Activated CD8-positive, alpha-beta memory T cell treated with anti-CD3 and anti-CD28 coated beads, Interleukin-2, amount 50 U/mL, for 24 hours (primary cell): ENCODE data around the gene DNTT.

ENCODE experiments used
- DNase-seq: peaks from one replicate; pipeline ENCODE4 v3.0.0-alpha.2; 2020; ENCODE audit errors: extremely low read depth

DNTT gene

DNA sequence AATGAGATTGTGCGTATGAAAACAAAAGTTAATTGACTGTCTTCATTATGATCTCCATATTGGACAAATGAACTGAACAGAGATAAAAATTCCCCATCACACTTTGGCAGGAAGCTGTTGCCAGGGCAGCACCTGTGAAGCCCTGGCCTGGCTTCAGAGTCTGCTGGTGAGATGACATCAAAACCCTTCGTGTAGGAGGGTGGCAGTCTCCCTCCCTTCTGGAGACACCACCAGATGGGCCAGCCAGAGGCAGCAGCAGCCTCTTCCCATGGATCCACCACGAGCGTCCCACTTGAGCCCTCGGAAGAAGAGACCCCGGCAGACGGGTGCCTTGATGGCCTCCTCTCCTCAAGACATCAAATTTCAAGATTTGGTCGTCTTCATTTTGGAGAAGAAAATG is at the start of gene DNTT:
Gene DNTT, plus strand, starts transcription at position 205 of the 400 bp plus-strand sequence. Its CDS starts 64 bp downstream, at position 269.
- DNase-seq: no peak

DNA sequence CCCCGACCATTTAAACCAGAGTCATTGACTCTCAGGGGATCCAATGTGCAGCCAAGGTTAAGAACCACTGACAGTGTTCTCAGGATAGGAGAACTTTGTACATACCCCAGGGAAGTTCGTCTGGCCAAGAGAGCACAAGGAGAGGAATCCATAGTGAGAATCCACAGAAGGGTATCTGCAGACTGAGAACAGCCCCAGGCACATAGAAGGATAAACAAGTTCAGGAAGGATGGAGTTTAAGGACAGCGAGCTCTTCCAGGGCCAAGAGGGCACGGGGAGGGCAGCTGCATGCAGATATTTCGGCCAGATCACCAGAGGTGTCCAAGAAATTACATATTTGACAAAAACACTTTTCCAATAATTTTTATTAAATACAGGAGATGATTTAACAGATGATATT is 49.3 kb upstream of the DNTT start:
- no peak for DNase-seq

DNA sequence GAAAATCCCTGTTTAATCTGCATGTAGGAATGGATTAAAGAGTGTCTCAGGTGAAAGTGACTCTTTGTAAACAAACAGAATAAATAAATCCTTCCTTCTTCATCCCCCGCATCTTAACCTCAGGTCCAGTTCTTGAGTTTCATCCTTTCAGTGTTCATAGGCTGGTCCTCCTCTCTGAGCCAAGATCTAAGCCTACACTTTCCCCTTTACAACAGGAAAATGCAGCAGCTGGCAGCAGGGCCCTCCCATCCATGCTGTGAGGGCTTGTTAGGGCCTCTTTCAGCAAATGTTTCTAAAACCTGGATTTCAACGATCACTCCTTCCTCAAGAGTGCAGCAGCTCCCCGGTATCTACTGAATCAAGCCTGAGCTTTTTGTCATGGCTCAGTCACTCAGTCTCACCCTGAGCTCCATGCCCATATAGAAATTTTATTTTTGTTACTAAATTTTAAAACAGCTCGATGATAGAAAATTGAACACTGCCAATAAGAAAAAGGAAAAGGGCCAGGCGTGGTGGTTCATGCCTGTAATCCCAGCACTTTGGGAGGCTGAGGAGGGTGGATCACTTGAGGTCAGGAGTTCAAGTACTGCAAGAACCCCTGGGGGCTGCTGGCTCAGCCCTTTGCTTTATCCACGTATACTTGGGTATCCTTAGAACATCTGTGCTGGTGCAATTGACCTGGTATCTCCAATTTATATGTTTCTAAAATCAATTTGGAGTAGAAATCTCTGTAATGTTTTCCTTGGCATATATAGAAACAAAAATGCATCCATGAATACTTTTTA is 48.5 kb upstream of the DNTT start:
- no peak for DNase-seq

DNA sequence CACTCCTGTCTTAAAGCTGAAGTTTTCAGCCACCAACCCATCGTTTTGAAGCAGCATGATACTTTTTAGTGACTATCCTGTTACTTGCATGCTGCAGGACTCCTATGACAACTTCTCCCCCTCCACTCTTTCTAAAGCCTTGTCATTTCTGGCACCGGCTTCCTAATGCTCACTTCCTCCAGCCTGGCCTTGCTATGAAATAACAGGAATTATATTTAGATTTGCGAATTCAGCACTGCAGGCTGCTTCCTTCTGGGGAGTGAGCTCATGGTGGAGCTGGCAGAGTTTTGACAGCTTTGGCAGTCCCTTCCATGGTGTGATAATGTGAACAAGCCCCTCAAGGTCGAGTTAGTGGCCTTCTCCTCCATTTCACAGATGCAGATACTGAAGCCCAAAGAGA is 46.3 kb upstream of the DNTT start:
- DNase-seq: no peak

DNA sequence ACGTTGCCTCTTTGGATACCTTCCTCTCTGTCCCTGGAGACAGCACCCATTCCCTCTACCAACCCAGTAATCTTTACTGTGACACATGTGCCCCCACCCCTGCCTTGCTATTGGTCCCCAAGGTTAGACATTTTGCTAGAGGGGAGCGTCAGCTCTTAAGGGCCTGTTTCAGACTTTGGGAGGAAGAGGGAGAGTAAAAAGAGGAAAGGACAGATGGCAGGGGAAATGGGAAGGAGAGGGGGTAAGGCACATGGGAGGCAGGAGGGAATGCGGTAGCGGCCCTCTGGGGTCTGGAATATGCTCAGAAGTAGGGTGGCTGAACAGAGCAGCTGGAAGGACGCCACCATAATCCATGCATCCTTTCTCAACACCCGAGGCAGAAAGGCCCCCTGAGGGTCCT is 45.1 kb upstream of the DNTT start:
- no peak for DNase-seq

DNA sequence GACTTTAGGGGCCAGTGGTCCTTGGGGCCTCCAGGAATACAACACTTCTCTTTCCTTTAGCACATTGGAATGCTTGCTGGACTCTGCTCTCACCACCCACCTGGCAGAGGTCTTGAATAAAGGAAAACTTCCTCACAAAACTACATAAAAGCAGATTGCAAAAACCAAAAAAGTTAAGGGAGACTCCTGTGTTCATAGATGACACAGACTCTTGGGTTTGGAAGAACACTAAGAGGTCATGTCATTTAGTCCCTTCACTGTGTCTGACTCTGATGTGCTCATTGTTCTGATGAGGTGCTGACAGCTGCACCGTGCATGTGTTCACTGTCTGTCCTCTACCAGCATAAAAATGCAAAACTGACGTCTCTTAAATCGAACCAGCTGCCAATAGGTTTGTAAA is 44.2 kb upstream of the DNTT start:
- DNase-seq: no peak

DNA sequence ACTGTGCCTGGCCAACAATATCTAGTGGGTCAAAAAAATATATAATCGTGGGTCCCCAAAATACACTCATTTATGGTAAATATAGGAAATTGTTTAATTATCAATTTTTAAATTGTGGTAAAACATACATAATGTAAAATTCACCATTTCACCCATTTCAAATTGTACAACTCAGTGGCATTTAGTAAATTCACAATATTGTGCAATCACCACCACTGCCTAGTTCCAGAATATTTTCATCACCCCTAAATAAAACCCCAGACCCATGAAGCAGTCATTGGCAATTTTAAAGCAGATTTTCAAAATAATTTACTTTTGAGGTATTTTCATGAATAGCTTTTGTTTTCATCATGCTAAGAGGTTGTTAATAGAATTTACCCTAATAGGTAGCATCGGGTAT is 43.1 kb upstream of the DNTT start:
- DNase-seq: no peak

DNA sequence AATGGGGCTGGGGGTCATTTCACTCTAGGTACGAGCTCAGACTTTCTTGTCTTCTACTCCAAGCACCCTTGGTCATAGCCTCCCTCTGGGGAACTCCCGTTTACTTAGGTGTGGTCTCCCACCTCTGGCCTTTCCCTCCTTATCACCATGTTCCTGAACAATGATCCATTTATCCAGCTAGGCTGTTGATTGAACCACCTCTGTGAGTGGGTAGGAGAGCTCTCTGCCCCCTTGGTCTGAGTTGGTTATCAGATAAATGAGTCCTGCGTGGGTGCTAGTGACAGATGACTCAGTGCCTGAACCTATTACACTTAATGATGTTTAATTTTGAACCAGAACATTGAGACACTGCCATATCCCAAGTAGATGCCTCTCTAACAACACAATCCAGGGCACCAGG is 42.3 kb upstream of the DNTT start:
- no peak for DNase-seq

DNA sequence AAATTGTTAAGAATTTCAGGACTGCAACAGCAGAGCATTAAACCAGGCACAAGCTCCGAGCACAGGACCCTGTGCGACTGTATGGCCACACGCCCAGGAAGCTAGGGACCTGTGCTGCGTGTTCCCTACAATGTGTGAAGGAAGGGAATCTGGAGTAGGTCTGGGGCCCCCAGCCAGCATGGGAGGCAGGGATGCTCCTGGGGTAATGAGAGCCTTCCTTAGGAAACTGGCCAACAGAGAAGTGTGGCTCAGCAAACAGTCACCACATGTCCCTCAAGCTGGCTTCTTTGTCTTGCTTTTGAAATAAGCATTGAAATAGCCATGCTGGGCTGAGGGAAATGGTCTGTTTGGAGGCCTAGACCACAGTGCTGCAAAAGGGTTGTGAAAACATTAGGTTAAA is 41.1 kb upstream of the DNTT start:
- no peak for DNase-seq

DNA sequence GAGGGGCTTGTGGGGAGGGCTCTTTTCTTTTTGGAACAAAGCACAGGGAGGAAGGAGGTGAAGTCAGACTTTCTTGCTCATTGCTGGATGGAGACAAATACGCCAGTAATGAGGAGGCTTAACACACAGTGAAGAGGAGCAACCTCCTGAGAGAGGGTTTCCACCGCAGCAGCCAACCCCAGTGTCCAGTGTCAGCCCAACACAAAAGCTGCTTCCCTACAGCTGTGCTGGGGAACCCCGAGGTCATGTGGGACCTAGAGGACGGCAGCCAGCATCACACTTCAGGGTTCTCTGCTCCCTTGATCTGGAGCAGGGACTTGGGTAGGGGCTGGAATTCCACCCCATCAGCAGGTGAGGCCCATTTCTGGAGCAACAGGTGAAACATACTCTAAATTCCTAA is 40.6 kb upstream of the DNTT start:
- no peak for DNase-seq

DNA sequence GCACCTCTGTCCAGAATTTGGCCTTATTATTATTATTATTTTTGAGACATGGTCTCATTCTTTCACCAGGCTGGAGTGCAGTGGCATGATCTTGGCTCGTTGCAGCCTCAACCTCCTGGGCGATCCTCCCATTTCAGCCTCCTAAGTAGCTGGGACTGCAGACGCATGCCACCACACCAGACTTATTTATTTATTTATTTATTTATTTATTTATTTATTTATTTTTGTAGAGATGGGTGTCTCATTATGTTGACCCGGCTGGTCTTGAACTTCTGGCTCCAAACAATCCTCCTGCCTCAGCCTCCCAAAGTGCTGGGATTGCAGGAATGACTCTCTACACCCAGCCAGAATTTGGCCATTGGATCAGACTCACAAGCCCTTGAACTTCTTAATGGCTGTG is 39.3 kb upstream of the DNTT start:
- no peak for DNase-seq

DNA sequence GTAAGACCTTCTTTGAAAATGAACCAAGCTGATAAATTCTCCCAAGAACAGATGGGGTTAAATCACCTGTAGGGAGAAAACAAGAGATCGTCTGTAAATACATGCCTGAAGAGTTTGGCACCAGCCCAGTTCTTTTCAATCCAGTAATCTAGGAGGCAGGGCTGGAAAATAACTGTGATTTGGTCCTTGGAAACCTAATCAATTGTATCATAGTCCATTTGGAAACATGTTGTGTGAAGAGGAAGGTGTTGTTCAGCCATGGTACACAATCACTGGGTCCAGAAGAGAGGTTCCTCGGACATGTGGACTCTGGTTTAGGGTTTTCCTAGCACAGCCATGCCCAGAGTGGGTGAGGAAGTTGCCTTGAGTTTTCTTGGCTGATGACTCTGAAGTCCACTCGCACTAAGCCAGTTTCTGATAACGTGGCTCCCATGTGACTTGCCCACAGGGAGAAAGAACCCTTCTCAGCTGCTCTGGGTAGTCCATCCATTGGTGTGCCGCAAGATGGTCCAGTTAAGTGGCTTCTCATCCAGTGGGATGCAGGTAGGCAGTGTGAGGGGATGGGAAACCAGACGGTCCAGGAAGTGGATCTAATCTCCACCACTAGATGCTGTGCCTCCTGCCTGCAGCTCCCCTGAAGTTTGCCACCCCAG is 38.0 kb upstream of the DNTT start:
- no peak for DNase-seq

DNA sequence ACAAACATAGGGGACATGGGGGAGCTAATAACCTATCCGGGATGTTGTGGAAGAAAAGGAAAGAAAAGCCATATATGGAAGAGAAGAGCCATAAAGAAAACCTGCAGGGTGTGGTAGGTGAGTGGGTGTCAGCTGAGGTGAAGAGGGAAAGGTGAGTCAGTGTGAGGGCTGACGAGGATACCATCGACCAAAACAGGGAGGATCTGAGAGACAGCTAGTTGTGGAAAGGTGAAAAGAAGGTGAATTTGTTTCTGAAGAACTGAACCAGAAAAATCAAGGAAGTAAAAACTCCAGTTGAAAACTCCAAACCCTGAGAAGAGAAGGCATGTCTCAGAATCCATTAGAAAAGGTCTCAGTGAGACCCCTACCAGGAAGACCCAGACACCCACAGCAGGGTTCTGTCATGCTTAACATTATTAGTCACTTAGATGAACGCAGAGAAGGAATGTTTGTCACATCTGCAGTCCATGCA is 37.0 kb upstream of the DNTT start:
- no peak for DNase-seq

DNA sequence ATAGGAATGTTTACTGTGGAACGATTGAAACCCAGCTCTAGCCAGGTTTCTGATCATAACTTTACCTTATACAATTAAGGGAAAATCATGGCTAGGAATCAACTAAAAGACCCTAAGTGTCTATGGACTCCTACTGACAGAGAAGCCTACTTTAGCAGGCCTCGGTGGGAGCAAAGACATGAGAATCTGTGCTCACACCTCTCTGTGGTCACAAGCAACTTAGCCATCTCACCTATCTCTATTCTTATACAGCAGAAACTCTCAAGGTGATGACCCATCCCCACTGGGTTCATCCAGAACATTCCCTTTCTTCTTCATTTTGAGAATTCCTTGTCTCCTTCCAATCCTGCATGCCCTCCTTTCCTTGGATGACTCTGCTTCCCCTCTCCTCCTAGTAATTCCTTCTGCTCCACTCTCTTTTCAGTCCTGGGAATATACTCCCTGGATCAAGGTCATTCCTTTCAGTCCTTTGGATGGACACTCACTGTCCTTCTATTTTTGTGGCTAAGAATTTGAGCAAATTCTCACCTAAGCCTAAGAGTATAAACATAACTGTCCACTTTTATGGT is 35.8 kb upstream of the DNTT start:
- DNase-seq: no peak

DNA sequence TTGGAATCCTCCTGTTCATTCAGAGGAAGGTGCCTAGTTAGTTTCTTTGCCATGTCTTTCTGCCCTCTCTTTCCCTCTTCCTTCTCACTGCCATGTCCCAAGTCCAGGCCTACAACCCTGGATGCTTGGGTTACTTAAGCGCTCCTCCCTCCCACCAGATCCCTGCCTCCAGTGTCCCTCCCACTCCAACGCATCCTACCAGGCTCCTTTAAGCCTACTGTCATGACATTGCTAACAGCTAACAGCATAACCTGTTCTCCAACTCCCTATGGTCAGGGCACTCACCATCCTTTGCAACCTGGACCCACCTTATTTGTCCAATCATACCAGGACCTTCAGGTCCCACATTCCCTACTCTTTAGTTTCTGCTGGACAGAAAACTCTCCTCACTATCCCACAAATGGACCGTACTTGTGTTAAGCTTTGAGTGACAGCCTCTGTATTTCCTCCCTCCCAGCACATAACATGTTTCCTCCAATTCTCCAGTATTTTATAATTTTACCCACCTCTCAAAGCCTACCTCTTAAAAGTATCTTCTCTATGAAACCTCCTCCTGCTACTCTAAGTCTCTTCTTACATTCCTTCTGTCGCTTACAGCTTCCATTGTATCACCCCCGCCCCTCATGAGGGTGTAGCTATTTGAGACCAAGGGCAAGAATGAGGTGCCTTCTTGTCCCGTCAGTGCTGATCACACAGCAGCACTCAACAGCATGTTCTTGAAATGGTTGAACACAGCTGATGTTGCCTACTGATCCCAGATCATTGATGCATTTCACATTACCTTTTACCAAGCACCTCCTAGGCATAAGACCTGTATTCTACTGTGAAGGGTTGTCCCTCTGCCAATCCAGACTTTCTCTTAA is 34.6 kb upstream of the DNTT start:
- no peak for DNase-seq

DNA sequence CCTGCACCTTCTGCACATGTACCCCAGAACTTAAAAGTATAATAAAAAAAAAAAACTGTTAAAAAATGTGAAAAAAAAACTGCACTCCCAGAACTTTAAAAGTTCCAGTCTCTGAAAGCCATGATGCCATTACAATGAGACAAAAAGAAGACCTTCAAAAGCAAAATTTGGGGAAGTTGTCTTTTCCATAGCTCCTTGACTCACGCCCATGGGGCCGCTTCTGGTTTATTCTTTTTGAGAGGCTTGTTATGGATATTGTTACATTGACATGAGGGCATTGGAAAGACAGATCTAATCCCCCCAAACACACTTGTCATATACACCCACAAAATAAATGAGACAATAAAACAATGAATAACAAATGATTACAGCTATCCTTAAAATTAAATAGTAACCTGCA is 33.7 kb upstream of the DNTT start:
- DNase-seq: no peak

DNA sequence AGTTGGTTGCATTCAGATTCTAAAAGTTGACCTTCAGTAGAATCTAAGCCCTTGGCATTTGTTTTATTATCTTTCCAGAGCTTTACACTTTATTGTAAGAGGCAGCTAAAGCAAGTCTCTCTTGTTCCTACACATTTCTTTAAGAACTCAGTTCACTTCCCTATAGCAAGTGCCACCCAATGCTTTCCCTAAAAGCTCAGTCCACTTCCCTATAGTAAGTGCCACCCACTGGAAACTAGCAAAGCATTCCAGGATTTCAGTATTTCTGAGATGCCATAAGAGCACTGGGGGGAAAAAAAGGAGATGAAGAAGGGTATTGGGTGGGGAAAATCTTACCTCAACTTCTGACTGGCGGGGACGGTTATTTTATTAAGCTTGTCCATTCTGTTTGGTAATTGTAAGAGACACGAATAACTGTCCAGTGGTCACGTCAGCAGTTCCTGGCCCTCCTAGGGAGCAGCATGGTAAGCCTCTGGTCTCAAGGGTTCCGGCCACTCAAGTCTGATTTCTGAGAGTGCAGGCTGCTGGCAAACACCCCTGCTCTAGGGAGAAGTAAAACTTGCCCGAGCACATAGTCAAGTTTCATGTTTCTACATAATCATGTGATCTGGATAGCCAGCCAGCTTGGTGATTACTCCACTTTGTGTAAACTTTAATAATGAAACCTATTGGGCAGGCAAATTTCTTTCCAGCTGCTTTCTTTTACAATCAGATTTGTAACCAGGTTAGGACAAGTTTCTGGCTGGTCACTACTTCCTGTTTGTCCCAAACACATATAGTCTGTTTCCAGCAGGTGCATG is 33.0 kb upstream of the DNTT start, which contains the start of gene BLNK:
Gene BLNK, minus strand, starts transcription at position 554 of the 800 bp plus-strand sequence. Its CDS starts 171 bp downstream, at position 383.
- no peak for DNase-seq

DNA sequence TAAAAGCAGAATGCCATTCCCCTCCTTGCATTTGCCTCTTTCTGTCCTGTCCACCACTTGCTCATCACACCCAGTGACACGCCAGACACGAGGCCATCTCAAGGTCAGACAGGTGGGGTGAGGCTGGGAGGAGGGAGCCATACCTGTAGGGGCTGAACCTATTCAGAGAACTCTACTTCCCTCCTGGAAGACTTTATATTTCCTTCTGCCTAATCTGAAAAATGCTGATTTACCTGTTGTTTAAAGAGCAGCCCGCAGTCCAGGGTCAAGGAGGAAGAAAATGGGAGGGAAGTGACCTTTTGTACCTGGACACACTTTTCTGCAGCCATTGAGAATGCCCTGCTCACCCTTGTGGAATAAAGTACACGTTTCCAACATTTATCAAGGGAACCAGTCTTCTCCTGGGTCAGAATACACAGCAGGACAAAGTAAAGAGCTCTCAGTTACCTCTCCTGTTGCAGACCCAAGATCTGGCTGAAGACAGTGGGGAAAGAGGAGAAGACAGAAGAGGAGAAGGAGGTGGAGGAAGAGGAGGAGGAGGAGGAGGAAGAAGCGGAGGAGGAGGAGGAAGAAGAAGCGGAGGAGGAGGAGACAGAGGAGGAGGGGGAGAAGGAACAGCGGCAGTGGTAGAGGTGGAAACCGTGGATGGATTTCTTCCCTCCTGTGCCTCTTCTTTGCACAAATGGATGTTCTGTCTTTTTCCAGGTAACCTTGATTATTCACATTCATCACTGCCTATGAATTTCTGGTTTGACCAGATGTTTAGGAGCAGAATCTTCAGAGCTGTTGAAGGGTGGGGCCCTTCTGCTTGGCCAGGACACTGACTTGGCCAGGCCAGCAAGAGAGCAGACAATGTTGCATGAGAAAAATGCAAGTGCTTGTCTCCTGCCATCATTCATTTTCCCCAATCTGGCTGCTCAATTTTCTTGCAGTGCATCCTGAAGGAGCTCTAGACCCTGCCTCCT is 31.6 kb upstream of the DNTT start:
- DNase-seq: no peak

DNA sequence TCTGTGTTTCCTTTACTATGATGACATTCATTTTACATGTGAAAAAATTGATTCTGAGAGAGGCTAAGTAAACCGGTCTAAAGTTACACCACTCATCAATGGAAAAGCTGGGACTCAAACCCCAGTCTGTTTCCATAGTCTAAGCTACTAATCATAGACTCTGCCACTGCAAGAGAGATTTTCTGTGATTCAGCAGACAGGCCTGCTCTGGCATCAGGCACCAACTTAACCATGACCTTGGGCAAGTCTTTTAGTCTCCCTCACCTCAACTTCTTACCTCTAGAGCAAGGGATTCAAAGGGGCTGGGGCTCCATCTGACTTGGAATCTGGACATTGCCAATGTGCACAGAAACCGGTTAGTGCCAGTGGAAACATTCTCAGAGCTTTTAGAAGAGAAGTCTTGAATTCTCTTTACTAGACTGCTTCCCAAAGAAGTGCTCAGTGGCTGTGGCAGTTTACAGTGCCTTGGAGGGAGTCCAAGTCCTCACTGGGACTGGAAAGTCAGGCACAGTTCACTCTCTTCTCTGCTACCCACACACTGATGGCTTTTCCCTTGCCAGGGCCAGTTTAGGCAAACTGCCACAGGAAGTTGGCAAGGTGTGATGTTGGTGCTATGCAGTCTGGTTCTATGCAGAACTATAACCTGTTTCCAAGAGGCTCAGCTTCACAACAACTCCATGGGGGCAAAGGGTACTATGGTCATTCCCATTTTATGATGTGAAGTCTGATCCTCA is 28.4 kb upstream of the DNTT start:
- DNase-seq: no peak
